GM12878 (cell line): ENCODE data around the gene BTBD1. TPM values are rescaled to one million over a fixed set of nuclear protein-coding genes. Genes with fewer than 3 reads are reported as not detected.
"Not testable (repeated sequence)": the region's sequence is repeated elsewhere in the genome, so short reads cannot be mapped to it uniquely, and the experiment has no call there.

Source experiments
- ATAC-seq: fragments of 200-7000 bp; cut with Tn5 transposase; 3 replicates; pipeline ENCODE4 v1.9.1; 2020; ENCODE audit warnings: mild to moderate bottlenecking, moderate library complexity
- BruUV-seq: library from RNA; stranded (reverse); fragments of 400-500 nt; replicated peaks from 2 replicates; lab custom pipeline; 2021; lab: Mats Ljungman, UMichigan
- CTCF ChIA-PET: fragments of 300-600 bp; sonication (Branson Sonifier 250); formaldehyde crosslinking; extraction: SDS; loops from one replicate; lab custom pipeline; 2021; ENCODE audit warnings: inconsistent platforms; lab: Yijun Ruan, JAX
- POLR2A ChIA-PET: fragments of 350-600 bp; formaldehyde crosslinking; extraction: SDS; loops from one replicate; lab custom pipeline; 2021; ENCODE audit warnings: inconsistent platforms; lab: Charles Lee
- RAD21 ChIA-PET: fragments of 300-600 bp; sonication (Branson Sonifier 250); formaldehyde crosslinking; loops from one replicate; lab custom pipeline; 2023; ENCODE audit warnings: antibody characterized with exemption; ENCODE audit not compliant: unreplicated experiment; lab: Charles Lee
- SMC1A ChIA-PET: fragments of 300-600 bp; sonication (Branson Sonifier 250); formaldehyde crosslinking; loops from one replicate; lab custom pipeline; 2023; ENCODE audit not compliant: unreplicated experiment, uncharacterized antibody; lab: Charles Lee
- DNase-seq: peaks from one replicate; pipeline ENCODE4 v3.0.0-alpha.2; 2011; ENCODE audit warnings: low read depth, low spot score
- FAIRE-seq: peaks from 3 replicates; lab custom pipeline; 2011; peaks lifted over from hg19 to GRCh38; lab: Jason Lieb, UNC
- H2AFZ ChIP-seq: 2 replicates; pipeline ENCODE4 v1.6.0; 2011; ENCODE audit warnings: low read depth, low read length, control low read depth; ENCODE audit not compliant: control insufficient read depth
- H3K27ac ChIP-seq: 2 replicates; pipeline ENCODE4 v1.5.1; 2011; ENCODE audit warnings: control low read depth; ENCODE audit not compliant: control insufficient read depth, insufficient read depth
- H3K27me3 ChIP-seq, 2 experiments: replicated peaks in 1 of 2; 2 replicates each; pipeline versions ENCODE4 v1.6.0 to v1.6.1; 2011; ENCODE audit warnings: low read length in 1 of 2; ENCODE audit not compliant: control insufficient read depth in 2 of 2, insufficient read depth in 2 of 2
- H3K36me3 ChIP-seq, 2 experiments: 2 replicates each; pipeline ENCODE4 v1.5.1; 2011; ENCODE audit warnings: low read length in 1 of 2; ENCODE audit not compliant: control insufficient read depth in 2 of 2, insufficient read depth in 2 of 2
- H3K4me1 ChIP-seq: 2 replicates; pipeline ENCODE4 v1.6.1; 2011; ENCODE audit warnings: mild to moderate bottlenecking, low read length, moderate library complexity, mixed read lengths; ENCODE audit not compliant: control insufficient read depth, insufficient read depth
- H3K4me2 ChIP-seq: 2 replicates; pipeline ENCODE4 v1.6.0; 2011; ENCODE audit warnings: control low read depth; ENCODE audit not compliant: control insufficient read depth, insufficient read depth
- H3K4me3 ChIP-seq: fragments of 200-600 bp; sonication (generic); 2 replicates; pipeline ENCODE4 v1.5.1; 2016
- H3K79me2 ChIP-seq: 2 replicates; pipeline ENCODE4 v1.6.0; 2011; ENCODE audit warnings: low read length; ENCODE audit not compliant: control insufficient read depth, insufficient read depth
- H3K9ac ChIP-seq: 2 replicates; pipeline ENCODE4 v1.8.0; 2011; ENCODE audit warnings: low read length, control low read depth, mixed read lengths; ENCODE audit not compliant: control insufficient read depth, insufficient read depth
- H3K9me3 ChIP-seq: replicated peaks from 3 replicates; pipeline ENCODE4 v1.5.1; 2011; ENCODE audit warnings: mild to moderate bottlenecking, low read length; ENCODE audit not compliant: control insufficient read depth, insufficient read depth
- H4K20me1 ChIP-seq: 2 replicates; pipeline ENCODE4 v1.6.0; 2011; ENCODE audit not compliant: control insufficient read depth, insufficient read depth
- IKZF1 ChIP-seq: fragments of 450-650 bp; conservative IDR thresholded peaks from 2 replicates; pipeline ENCODE4 v1.6.1; 2017; ENCODE audit warnings: antibody characterized with exemption, mild to moderate bottlenecking
- NR2C2 ChIP-seq: IDR thresholded peaks from 2 replicates; pipeline ENCODE4 v1.6.1; 2011; ENCODE audit warnings: borderline replicate concordance, low read depth; ENCODE audit not compliant: control insufficient read depth, insufficient read length
- PAX8 ChIP-seq: fragments of 450-650 bp; IDR thresholded peaks from 2 replicates; pipeline ENCODE4 v1.6.1; 2017; ENCODE audit warnings: mild to moderate bottlenecking, moderate library complexity
- ZZZ3 ChIP-seq: IDR thresholded peaks from 2 replicates; pipeline ENCODE4 v1.6.1; 2011; ENCODE audit warnings: low read depth; ENCODE audit not compliant: control insufficient read depth, insufficient read length
- WGBS: methylation state at CpG from one replicate; pipeline ENCODE4 v1.1.6; 2016; ENCODE audit warnings: low lambda C conversion rate; ENCODE audit not compliant: insufficient replicate concordance, insufficient coverage; ENCODE audit errors: missing lambda C conversion rate; 5-methylcytosine and 5-hydroxymethylcytosine counted together
- in situ Hi-C: fragments of 300-500 bp; cut with MboI; formaldehyde crosslinking; loops from 9 replicates; pipeline ENCODE4 v1.14.3; 2018; ENCODE audit warnings: mixed read lengths
- intact Hi-C: fragments of 100-400 bp; cut with micrococcal nuclease; formaldehyde crosslinking; loops from one replicate; pipeline ENCODE4 v1.14.2; 2022; ENCODE audit not compliant: unreplicated experiment
- polyA plus RNA-seq, 11 experiments: library from polyadenylated mRNA; depleted of rRNA in 4 of 11; unstranded in 6 of 11; stranded (reverse) in 5 of 11; fragments of >200 nt; fragmentation: Nextera tagmentation in 4 of 11; fragmentation: Illumina TruSeq in 1 of 11; extraction: Ambion mirVana in 4 of 11; extraction: Trizol in 1 of 11; gene quantifications; 1 replicate in 1 of 11; 2 replicates in 10 of 11; pipeline versions ENCODE4 v1.2.1 to v1.2.3, GENCODE V29; 2011 to 2016; ENCODE audit warnings: inconsistent platforms in 2 of 11, missing spikeins in 2 of 11, low read depth in 1 of 11
- total RNA-seq, 4 experiments: library from RNA; depleted of rRNA in 3 of 4; stranded (reverse); fragments of >200 nt in 3 of 4; fragmentation: Illumina TruSeq in 1 of 4; extraction: Trizol in 1 of 4; gene quantifications; 2 replicates each; pipeline versions ENCODE4 v1.2.1 to v1.2.3, GENCODE V29; 2013 to 2021
- TF ChIP-seq, protein P1 (sequence below): fragments of 450-650 bp; IDR thresholded peaks from 2 replicates; pipeline ENCODE4 v1.6.1; 2016; ENCODE audit warnings: mild to moderate bottlenecking
- TF ChIP-seq, protein P2 (sequence below): fragments of 150-350 bp; IDR thresholded peaks from 2 replicates; pipeline ENCODE4 v1.6.1; 2016; ENCODE audit warnings: low read depth, low read length

The BTBD1 gene
- total and polyA plus RNA-seq, 10 of the 15 experiments (the other 5 are each of a cell fraction or from before 2014, with no cell fraction given): 17.5 to 90.4 (median 73.1) TPM

DNA sequence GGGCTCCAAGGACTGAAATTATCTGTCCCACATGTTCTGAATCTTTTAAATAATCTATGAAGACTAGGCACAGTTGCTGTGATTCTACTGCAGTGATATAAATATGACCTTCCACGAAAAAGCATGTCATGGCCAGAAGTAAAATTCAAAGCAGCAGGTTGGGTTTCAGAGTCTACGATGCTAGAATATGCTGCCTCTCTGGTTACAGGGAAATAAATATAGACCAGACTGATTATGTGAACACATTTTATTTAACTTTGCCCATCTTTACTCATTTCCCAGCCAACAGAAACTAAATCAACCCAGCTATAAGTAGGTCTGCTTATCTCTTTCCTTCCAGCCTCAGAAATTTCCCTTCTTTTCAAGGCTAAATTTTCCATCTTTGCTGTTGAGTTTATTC is 20.5 kb upstream of the BTBD1 start (continued):
- TF ChIP-seq, protein P1, sequence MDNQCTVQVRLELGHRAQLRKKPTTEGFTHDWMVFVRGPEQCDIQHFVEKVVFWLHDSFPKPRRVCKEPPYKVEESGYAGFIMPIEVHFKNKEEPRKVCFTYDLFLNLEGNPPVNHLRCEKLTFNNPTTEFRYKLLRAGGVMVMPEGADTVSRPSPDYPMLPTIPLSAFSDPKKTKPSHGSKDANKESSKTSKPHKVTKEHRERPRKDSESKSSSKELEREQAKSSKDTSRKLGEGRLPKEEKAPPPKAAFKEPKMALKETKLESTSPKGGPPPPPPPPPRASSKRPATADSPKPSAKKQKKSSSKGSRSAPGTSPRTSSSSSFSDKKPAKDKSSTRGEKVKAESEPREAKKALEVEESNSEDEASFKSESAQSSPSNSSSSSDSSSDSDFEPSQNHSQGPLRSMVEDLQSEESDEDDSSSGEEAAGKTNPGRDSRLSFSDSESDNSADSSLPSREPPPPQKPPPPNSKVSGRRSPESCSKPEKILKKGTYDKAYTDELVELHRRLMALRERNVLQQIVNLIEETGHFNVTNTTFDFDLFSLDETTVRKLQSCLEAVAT: no peak
- TF ChIP-seq NR2C2 (no peak), PAX8 (no peak), IKZF1 (no peak), ZZZ3 (no peak)
- TF ChIP-seq, protein P2, sequence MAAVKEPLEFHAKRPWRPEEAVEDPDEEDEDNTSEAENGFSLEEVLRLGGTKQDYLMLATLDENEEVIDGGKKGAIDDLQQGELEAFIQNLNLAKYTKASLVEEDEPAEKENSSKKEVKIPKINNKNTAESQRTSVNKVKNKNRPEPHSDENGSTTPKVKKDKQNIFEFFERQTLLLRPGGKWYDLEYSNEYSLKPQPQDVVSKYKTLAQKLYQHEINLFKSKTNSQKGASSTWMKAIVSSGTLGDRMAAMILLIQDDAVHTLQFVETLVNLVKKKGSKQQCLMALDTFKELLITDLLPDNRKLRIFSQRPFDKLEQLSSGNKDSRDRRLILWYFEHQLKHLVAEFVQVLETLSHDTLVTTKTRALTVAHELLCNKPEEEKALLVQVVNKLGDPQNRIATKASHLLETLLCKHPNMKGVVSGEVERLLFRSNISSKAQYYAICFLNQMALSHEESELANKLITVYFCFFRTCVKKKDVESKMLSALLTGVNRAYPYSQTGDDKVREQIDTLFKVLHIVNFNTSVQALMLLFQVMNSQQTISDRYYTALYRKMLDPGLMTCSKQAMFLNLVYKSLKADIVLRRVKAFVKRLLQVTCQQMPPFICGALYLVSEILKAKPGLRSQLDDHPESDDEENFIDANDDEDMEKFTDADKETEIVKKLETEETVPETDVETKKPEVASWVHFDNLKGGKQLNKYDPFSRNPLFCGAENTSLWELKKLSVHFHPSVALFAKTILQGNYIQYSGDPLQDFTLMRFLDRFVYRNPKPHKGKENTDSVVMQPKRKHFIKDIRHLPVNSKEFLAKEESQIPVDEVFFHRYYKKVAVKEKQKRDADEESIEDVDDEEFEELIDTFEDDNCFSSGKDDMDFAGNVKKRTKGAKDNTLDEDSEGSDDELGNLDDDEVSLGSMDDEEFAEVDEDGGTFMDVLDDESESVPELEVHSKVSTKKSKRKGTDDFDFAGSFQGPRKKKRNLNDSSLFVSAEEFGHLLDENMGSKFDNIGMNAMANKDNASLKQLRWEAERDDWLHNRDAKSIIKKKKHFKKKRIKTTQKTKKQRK: no peak

DNA sequence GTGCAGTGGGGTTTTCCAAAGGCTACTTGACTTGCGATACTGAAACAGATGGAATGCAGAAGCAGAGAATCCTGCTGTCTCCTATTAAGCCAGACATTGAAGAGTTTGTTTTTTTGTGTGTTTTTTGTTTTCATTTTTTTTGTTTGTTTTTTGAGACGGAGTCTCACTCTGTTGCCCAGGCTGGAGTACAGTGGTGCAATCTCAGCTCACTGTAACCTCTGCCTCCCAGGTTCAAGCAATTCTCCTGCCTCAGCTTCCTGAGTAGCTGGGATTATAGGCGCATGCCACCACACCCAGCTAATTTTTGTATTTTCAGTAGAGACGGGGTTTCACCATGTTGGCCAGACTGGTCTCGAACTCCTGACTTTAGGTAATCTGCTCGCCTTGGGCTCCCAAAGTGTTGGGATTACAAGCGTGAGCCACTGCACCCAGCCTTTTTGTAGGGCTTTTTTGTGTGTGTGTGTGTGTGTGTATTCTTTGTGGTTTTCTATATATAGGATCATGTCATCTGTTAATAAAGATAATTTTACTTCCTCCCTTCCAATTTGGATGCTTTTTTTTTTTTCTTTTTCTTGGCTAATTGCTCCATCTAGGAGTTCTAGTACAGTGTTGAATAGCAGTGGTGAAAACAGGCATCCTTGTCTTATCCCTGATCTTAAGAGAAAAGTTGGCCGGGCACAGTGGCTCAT is 19.0 kb upstream of the BTBD1 start:
- H2AFZ ChIP-seq, SMC1A ChIA-PET, H3K9ac ChIP-seq, CTCF ChIA-PET, H3K4me1 ChIP-seq, H3K27me3 ChIP-seq, H3K36me3 ChIP-seq, in situ Hi-C loops, H3K4me2 ChIP-seq, H3K9me3 ChIP-seq, DNase-seq, ATAC-seq, H3K79me2 ChIP-seq, POLR2A ChIA-PET, H3K4me3 ChIP-seq, RAD21 ChIA-PET, H4K20me1 ChIP-seq, FAIRE-seq, H3K27ac ChIP-seq, intact Hi-C loops, BruUV-seq: not testable (repeated sequence)
- WGBS: 59% methylated on average over 8 of the region's 8 CpGs

DNA sequence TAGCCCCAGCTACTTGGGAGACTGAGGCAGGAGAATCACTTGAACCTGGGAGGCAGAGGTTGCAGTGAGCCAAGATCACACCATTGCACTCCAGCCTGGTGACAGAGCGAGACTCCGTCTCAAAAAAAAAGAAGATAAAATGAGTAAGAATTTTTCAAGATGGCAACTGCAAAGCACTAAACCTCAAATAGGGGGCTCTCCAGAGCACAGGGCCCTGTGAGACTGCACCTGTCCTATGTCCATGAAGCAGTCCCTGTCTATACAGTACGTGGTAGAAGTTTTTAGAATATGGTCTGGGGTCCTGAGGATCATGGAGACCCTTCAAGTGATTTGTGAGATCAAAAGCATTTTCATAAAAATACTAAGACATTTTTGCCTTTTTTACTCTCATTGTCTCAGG is 18.4 kb upstream of the BTBD1 start:
- BruUV-seq, RAD21 ChIA-PET, in situ Hi-C loops: not testable (repeated sequence)

More for the DNA sequence above, 18.4 kb upstream of the BTBD1 start:
- H3K9me3 ChIP-seq, DNase-seq, ATAC-seq, POLR2A ChIA-PET, H3K79me2 ChIP-seq, H3K27me3 ChIP-seq, H3K27ac ChIP-seq, H3K9ac ChIP-seq, SMC1A ChIA-PET, H3K4me3 ChIP-seq, H3K4me1 ChIP-seq, intact Hi-C loops, H3K4me2 ChIP-seq, H3K36me3 ChIP-seq, H4K20me1 ChIP-seq, H2AFZ ChIP-seq, CTCF ChIA-PET, FAIRE-seq: not testable (repeated sequence)
- 57% methylated on average over 3 of the region's 3 CpGs for WGBS
